Measurements from ENCODE around the gene TNF.

TNF gene

DNA sequence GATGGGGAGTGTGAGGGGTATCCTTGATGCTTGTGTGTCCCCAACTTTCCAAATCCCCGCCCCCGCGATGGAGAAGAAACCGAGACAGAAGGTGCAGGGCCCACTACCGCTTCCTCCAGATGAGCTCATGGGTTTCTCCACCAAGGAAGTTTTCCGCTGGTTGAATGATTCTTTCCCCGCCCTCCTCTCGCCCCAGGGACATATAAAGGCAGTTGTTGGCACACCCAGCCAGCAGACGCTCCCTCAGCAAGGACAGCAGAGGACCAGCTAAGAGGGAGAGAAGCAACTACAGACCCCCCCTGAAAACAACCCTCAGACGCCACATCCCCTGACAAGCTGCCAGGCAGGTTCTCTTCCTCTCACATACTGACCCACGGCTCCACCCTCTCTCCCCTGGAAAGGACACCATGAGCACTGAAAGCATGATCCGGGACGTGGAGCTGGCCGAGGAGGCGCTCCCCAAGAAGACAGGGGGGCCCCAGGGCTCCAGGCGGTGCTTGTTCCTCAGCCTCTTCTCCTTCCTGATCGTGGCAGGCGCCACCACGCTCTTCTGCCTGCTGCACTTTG, at the start of gene TNF:
TSS of gene TNF (plus strand) at position 231 of the 567 bp plus-strand sequence. CDS start at position 408, 177 bp downstream.
- DNase-seq, result peak; percentile 89

DNA sequence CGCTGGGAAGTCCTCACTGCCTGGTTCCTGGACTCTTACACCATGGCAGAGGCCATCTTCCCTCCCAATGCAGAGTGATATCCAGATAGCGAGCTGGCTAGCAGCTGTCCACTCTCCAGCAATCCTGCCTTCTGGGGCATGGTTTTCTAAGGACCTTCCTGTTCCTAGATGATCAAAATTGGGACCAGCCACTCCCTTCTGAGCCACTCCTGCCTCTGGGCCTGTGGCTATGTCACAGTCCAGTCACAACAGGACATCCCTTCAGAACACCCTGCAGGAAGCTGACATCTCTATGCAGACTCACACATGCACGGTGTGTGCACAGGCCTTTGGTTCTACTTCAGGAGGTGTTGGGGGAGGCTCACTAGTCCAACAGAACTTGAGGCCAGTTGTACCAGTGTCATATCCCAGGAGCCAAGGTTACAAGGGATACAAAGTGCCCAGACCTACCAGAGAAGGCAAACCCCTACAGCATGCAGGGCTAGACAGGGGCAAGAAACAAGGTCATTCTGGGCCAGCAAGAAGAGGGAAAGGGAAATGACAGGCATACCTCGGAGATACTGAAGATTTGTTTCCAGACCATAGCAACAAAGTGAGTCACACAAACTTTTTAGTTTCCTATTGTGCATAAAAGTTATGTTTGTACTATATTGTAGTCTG, 49.3 kb upstream of the TNF start:
- no peak for DNase-seq

DNA sequence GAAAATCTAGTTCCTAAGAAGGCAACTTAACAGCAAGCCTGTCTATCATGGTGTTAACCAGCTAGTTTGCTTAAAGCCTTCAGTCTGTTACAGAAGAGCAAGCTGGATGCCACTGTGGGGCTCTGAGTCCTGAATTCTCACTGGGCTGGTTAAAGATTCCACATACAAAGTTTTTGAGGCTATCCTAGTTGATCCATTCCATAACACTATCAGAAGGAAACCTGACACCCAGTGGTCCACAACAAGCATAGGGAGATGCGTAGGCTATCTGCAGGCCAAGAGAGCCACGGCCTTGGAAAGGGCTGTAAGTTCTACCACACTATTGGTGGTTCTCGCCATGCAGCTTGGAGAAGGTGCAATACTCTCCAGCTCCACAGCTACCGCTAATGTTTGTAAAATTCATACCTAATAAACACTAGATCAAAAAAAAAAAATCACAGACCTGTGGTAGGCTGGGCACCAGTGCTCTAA, 47.0 kb upstream of the TNF start:
- DNase-seq, result no peak

DNA sequence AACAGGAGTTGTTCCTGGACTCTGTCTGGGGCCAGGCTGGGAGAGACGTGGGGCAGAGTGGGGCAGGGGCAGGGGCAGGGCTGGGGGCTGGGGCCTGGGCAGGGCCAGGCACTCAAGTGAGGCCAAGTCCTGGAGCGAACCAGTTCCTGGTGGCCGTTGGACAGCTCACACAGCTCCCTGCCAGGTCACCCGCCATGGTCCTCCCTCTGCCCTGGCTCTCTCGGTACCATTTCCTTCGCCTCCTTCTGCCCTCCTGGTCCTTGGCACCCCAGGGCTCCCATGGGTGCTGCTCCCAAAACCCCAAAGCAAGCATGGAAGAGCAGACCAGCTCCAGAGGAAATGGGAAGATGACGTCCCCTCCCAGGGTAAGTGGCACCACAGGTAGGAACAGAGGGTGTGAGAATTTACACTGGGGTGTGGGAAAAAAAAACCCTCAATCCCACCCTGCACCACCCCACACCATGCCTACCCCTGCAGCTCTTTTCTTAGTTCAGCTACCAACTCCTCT, 46.5 kb upstream of the TNF start, which contains the start of gene MCCD1:
TSS of gene MCCD1 (plus strand) at position 142 of the 508 bp plus-strand sequence. CDS start at position 195, 53 bp downstream.
- DNase-seq, result no peak

DNA sequence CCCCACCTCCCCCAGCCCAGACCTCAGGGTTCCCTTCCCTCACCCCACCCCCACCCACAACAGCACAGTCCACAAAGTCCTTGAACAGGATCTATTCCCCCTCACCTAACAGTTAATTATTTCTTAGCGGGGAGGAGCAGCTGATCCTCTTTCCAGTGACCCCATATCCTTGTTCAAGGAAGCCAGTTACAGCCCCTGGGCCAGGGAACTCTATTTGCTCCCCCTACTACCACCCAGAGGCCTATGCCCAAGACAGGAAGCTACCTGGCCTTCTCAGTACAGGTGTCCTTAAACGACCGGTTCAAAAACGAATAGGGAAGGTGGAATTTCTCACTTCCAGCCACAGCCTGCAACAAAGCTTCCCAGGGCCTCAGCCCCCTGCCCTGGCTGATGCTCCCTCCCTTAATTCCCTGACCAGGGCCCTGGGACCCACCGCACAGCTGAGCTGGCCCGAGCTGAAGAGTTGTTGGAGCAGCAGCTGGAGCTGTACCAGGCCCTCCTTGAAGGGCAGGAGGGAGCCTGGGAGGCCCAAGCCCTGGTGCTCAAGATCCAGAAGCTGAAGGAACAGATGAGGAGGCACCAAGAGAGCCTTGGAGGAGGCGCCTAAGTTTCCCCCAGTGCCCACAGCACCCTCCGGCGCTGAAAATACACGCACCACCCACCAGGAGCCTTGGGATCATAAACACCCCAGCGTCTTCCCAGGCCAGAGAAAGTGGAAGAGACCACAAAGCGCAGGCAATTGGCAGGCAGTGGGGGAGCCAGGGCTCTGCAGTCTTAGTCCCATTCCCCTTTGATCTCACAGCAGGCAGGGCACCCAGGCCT, 45.8 kb upstream of the TNF start:
- DNase-seq, result no peak

DNA sequence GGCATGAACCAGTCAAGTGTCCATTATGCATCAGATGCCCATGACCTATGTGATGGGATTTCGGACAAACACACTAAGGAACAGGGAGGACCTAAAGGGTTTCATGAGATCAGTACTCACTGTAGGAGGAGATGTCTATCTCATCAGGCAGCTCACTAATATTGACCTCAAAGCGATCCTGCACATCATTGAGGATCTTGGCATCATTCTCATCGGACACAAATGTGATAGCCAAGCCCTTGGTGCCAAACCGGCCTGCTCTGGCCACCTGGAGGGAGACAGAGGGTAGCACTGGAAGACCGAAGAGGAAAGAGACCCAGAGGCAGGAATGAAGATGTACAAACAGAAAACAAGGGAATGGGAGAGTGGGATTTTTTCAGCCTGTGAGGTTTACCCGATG, 44.7 kb upstream of the TNF start:
- no peak for DNase-seq

DNA sequence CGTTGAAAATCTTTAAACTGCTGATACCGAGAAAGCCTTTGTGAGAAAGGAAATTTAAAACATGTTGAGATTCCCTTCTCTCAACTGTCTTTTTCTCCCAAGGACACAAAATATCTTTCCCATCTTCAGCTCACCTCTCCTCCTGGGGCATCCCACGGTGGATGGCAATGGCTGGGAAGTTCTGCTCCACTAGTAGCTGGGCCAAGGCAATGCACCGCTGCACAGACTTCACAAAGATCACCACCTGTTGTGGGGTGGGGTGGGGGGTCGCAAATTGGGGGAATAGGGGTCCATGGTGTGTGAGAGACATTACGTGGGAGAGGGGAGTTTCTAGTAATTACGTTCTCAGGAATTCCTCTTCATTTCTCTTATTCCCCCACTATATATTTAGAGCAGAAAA, 44.2 kb upstream of the TNF start:
- no peak for DNase-seq

DNA sequence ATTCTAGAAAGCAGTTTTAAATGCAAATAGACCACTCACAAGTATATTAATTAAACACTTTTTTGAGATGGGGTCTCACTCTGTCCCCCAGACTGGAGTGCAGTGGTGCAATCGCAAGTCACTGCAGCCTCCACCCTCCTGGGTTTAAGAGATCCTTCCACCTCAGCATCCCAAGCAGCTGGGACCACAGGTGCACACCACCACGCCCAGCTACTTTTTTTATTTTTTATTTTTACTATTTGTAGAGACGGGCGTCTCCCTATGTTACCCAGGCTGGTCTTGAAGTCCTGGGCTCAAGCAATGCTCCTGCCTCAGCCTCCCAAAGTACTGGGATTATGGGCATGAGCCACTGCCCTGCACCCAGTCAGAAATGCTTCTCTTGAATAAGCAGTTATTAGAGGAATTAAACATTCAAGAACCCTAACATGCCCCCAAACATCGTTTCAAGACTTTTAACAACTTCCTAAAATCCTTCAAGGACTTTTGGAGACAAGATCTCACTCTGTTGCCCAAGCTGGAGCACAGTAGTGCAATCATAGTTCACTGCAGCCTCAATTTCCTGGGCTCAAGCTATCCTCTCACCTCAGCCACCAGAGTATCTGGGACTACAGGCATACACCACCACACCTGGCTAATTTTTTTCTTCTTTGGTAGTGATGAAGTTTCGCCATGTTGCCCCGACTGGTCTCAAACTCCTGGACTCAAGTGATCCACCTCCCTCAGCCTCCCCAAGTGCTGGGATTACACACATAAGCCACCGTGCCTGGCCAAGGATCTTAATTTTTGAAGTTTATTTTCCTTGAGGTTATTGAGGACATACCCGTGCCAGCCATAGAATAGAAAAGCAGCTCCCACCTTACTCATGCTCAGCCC, 43.4 kb upstream of the TNF start:
- DNase-seq, result no peak

DNA sequence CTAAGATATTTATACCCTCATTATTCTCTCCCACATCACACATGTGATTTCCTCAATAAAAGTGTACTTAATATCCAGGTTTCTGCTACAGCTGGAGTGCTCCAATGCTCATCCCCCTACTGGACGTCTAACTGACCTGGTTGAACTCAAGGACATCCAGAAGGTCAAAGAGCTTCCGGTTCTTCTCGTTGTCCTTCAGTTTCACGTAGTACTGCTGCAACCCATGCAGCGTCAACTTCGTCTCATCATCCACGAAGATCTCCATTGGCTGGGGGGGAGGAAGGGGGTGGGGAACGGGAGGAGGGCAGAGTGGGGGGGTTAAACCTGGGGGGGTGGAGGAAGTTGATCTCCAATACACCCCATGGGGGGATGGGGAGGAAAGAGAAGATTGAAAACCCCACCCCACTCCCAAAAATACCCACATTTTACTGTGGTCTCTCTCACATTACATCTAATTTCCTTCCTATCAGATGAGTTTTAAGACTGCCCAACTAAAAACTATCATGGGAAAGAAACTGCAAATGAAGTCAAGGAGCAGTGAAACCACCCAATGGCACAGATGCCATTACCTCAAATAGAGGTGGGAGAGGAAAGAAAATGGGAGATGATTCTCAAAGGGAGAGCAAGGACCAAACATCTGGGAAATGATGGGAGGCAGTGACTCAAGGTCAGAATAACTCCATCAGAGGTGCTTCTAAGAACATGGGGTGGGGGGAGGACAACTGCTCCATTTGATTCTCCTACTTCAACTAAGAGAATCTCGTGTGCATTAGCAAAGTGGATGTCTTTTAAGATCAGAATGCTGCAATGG, 42.5 kb upstream of the TNF start:
- DNase-seq, result no peak

DNA sequence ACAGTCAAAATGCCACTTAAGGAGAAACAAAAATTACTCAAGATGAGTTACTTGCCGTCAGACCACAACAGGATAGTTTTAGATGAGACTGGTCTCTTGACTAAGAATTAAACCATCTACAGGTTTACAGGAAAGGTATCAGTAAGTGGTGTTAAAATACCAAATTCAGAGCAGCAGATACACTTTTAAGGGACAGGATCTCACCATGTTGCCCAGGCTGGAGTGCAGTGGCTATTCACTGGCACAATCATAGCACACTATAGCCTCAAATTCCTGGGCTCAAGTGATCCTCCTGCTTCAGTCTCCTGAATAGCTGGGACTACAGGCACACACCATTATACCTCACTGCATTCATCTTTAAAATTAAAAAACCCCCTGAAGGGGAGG, 41.9 kb upstream of the TNF start:
- no peak for DNase-seq

DNA sequence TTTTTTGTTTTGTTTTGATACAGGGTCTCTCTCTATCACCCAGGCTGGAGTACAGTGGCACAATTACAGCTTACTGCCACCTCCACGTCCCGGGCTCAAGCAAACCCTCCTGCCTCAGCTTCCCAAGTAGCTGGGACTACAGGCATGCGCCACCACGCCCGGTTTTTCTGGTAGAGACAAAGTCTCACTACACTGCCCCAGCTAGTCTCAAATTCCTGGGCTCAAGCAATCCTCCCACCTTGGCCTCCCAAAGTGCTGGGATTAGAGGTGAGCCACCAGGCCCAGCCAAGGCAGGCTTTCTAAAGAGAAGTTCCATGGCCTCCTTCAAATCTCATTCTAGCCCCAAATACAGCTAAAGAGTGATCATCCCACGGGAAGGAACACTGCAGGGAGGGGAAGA, 41.4 kb upstream of the TNF start:
- DNase-seq, result no peak

DNA sequence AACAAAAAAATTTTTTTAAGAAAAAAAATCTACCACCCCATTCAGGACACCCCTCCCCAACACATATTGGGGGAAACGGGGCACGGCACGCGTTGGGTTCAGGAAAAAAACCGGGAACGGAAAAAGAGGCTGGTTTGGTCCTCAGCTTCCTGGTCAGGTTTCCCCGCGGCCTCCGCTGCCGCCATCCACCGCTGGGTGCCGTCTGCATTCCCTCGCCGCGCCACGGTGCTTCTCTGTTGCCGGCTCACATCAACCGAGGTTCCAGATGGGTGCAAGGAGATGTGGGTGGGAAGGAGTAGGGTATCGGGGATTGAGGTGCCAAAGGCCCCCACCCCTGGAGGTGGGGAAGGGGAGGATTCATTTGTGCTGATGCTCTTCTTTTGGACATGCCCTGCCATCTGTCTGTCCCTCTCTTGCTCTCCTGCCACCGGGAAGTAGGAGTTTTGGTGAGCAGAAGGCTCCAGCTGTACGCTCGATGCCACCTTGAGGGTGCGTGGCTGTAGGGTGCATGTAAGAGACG, 40.8 kb upstream of the TNF start:
- DNase-seq, result no peak

DNA sequence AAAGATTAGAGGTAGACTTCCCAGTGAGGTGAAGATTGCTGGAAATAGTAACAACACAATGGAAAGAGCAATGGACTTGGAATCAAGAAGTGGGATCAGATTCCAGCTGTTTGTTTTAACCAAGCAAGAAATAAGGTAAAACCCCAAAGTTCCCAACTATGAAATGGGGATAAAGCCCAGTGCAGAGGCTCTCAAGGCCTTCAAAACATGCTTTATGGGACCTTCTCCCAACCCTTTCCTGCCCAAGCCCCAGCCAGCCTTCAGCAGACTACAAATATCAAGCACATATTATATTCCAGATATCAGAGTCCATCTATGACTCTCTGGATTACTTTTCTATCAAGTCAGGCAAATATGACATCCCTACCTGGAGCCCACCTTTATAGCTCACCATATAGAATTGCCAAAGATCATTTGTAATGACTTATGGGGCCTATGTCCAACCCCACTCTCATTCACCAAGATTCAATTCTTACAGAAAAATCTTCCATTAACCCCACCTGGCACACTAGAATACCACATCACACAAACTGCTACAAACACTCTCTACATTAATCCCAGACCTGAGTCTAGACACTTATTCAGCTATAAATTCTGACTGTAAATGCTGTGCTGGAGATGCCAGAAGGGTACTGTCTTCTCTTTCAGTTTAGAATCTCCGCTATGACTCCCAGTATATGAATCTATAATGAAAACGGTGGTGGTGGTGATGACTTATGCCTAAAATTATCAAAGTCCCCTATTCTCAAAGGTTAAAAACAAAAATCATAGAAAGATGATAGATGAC, 39.6 kb upstream of the TNF start:
- no peak for DNase-seq

DNA sequence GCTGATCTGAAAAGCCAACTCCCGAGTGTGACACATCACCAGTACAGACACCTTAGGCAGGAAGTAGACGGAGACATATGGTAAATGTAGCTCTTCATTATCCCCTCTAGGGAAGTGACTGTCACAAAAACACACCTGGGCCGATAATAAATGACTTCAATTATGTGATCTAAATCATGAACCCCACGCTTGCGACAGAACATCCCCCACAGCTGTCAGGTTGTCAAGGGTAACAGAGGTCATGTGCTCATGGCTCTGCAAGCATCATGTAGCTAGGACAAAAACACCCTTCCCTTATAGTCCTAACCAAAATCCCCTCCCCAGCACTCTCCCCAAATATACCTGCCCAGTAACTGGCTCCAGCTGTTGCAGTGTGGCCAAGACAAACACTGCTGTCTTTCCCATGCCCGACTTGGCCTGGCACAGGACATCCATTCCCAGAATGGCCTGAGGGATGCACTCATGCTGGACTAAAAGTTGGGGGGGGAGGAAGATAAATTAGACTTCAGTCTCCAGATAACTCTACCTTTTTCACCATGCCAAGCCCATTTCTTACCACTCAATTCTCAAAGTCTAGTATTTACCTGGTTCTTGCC, 36.5 kb upstream of the TNF start:
- DNase-seq, result peak; percentile 48

DNA sequence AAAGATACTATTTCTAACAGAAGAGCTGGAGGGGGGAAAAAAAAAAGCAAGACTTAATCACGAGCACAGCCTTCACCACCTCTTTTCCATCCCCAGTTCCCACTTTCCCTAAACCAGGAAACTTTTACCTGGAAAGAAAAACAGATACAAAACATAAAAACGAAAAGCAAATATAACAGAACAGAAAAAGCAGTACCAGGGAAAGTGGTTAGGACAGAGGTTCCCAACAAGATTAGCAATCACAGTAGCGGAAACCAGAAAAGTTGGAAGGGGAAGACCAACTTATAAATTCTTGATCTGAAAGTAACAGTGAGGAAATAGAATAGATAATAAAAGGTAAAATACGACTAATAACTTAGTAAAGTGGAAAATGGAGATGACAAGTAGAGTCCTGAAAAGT, 34.7 kb upstream of the TNF start:
- DNase-seq, result no peak

DNA sequence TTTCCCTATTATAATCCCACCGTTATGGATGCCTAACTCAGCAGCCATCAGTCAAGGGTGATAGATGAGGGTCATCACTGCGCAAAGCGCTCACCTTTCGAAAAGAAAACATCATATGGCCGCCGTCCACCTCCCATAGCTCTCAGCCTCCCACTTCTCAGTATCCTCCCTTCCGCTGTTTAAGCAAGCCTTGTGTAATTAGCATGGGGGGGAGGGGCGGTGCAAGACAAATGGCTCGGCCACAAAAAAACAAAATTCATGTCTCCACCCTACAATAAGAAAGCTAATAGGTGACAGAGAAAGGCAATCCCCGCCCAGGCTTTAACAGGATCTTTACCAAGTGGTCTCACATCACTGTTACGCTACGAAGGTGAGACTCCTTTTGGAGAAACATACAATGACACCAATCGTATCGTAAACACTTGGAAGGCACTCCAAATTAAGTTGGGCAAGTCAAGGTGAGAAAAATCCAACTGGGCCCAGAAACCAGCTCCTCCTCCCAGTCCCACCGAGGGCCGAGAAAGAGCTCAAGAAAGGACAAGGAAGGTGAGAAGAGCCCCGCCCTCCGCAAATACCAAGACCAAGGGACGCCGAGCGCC, 34.2 kb upstream of the TNF start:
- peak; percentile 86 for DNase-seq

DNA sequence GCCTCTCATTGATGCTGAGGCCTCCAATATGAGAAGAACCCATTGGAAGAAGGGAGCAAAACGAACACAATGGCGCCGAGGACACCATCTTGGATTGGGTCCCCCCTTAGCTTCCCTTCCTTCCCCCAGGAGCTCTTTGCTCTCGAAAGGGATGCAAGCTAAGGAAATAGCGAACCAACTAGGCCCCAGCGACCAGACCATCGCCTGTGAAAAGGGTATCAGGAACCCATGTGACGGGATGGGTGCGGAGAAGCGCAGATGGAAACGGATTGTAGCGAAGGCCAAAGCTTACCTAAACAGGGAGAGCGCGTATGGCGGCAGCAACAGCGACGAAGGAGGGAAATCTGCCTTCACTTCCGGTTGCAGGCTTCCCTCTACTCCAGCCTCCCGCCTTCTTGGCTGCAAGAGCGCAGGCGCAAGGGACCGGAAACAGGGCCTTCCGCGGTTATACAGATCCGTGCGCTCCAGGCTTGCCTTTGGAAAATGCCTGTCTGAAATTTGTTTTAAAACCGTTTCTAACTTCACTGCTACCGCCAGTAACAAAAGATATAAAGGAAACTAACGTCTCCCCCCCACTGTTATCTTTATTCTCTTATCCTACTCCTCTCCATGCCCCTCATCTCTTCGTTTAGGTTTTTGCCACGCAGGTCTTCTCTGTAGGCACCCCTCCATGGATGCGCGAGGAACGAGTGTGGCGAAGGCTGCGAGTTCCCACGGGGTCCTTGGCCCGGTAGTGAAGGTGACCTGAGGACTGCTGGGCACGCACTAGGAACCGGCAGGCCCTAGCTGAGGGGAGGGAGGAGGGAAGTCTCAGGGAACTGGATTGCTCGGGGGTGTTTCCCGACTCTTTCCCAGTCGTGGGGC, 33.5 kb upstream of the TNF start, which contains the start of gene DDX39B:
TSS of gene DDX39B (minus strand) at position 346 of the 864 bp plus-strand sequence. CDS start 1,471 bp downstream, outside the sequence.
- DNase-seq, result peak; percentile 97

DNA sequence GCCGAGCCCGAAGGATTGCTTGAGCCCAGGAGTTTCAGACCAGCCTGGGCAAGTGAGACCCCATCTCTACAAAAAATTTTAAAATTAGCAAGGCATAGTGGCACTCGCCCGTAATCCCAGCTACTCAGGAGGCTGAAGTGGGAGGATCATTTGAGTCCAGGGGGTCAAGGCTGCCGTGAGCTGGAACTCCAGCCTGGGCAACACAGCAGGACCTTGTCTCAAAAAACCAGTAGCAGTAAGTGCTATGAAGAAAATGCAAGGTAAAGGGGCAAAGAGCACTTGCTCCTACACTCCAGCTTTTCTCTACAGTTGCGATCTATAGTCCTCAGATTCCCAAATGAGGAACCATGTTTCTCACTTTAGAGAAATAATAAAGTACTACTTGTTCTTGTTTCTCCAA, 31.7 kb upstream of the TNF start:
- no peak for DNase-seq

DNA sequence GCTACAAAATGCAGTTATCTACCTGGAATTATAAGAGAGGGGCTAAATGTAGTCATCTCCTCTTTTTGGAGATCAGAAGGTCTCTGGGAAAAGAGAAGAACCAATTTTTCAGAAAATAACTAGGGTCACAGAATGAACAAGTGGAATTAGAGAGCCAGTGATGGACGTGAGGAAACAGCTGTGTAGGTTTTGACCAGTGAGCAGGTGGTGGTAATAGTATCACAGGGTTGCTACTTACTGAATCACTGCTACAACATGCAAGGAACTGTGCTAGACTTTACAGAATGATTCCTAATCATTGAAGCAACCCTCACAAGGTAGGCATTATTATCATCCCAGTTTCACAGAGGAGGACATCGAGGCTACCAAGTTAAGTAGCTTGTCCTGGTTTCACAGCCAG, 30.7 kb upstream of the TNF start:
- no peak for DNase-seq
